Mucosa of descending colon (tissue), 3 donors: Measurements from ENCODE around the gene DENND5B. TPM values are rescaled to one million over a fixed set of nuclear protein-coding genes. Genes with fewer than 3 reads are reported as not detected.
"Not testable (repeated sequence)": the region's sequence is repeated elsewhere in the genome, so short reads cannot be mapped to it uniquely, and the experiment has no call there.

ENCODE experiments used
- ATAC-seq: fragments of 200-7000 bp; cut with Tn5 transposase; one replicate; pipeline ENCODE4 v1.9.1; 2020; ENCODE audit warnings: mild to moderate bottlenecking, moderate library complexity
- DNase-seq, 3 donors: peaks; one replicate each; pipeline ENCODE4 v3.0.0-alpha.2; 2020
- H3K36me3 ChIP-seq: fragments of 200-600 bp; one replicate; pipeline ENCODE4 v1.8.0; 2021; ENCODE audit warnings: low read depth, mild to moderate bottlenecking
- H3K4me1 ChIP-seq: fragments of 200-600 bp; one replicate; pipeline ENCODE4 v1.8.0; 2021; ENCODE audit warnings: low read depth, mild to moderate bottlenecking
- H3K4me3 ChIP-seq: fragments of 200-600 bp; one replicate; pipeline ENCODE4 v1.8.0; 2021; ENCODE audit warnings: mild to moderate bottlenecking
- H3K9me3 ChIP-seq: fragments of 200-600 bp; one replicate; pipeline ENCODE4 v1.8.0; 2021; ENCODE audit warnings: mild to moderate bottlenecking
- CTCF ChIP-seq: fragments of 200-600 bp; IDR thresholded peaks from one replicate; pipeline ENCODE4 v1.8.0; 2022; ENCODE audit warnings: antibody characterized with exemption, mild to moderate bottlenecking
- intact Hi-C, 2 donors: fragments of 100-400 bp; cut with DNase I in 1 of 2; cut with micrococcal nuclease in 1 of 2; formaldehyde crosslinking; loops; one replicate each; pipeline versions ENCODE4 v1.11.0 to v1.11.1; 2022; cut with DNase I, micrococcal nuclease
- total RNA-seq, 3 donors: library from RNA; stranded (reverse); fragmentation: NEBNext Ultra II Directional in 2 of 3; extraction: Animal tissue kit (Norgen Biotek cat#: 25700) in 2 of 3; gene quantifications; one replicate each; pipeline versions ENCODE4 v1.2.1 to v1.2.4, GENCODE V29; 2021 to 2023
- donor health status: DM: no; HTN: no; CAD: no; lungs with moderate emphysema.
- donor health status: DM: no; HTN: no; CAD: no.
- donor health status: DM: no; HTN: yes; CAD: no.

The DENND5B gene
- total RNA-seq, 3 donors from 2014 or later = 10.4 to 20.3 (median 12.8) TPM

GRCh38 chr12:31508436-31509150 lies 82.3 kb downstream of the DENND5B start:
- H3K36me3 ChIP-seq = no peaks in the 10 kb centered on the region
- intact Hi-C loops = no loop called here
- H3K9me3 ChIP-seq = no peaks in the 10 kb centered on the region
- no peaks in the 10 kb centered on the region for H3K4me1 ChIP-seq
- no peak overlapping the region for H3K4me3 ChIP-seq
- no peak for TF ChIP-seq CTCF
- DNase-seq = no peak
- ATAC-seq = no peak

GRCh38 chr12:31507966-31508365 lies 83.0 kb downstream of the DENND5B start:
- H3K9me3 ChIP-seq = no peaks in the 10 kb centered on the region
- DNase-seq (no peak), ATAC-seq (no peak)
- no peaks in the 10 kb centered on the region for H3K36me3 ChIP-seq
- no peak overlapping the region for H3K4me3 ChIP-seq
- intact Hi-C loops = no loop called here
- no peaks in the 10 kb centered on the region for H3K4me1 ChIP-seq
- TF ChIP-seq CTCF = no peak

- intact Hi-C loops = no loop called here
- DNase-seq (no peak), ATAC-seq (no peak)
- Histone ChIP-seq H3K4me1 (no peaks in the 10 kb centered on the region), H3K4me3 (no peak overlapping the region), H3K9me3 (no peaks in the 10 kb centered on the region), H3K36me3 (no peaks in the 10 kb centered on the region)
- no peak for TF ChIP-seq CTCF
Measured at GRCh38 chr12:31506515-31507306, 84.2 kb downstream of the DENND5B start.

- Histone ChIP-seq H3K9me3 (no peaks in the 10 kb centered on the region), H3K4me1 (no peaks in the 10 kb centered on the region), H3K36me3 (no peaks in the 10 kb centered on the region), H3K4me3 (no peak overlapping the region)
- DNase-seq (no peak), ATAC-seq (no peak)
- intact Hi-C loops = no loop called here
- TF ChIP-seq CTCF = no peak
Measured at GRCh38 chr12:31504625-31505222, 86.2 kb downstream of the DENND5B start.

GRCh38 chr12:31501014-31501413 lies 89.9 kb downstream of the DENND5B start:
- H3K36me3 ChIP-seq, ATAC-seq, H3K9me3 ChIP-seq, DNase-seq, H3K4me1 ChIP-seq, H3K4me3 ChIP-seq, intact Hi-C loops: not testable (repeated sequence)

GRCh38 chr12:31499567-31499966 lies 91.4 kb downstream of the DENND5B start:
- H3K9me3 ChIP-seq = no peaks in the 10 kb centered on the region
- TF ChIP-seq CTCF = no peak
- H3K4me3 ChIP-seq = no peak overlapping the region
- intact Hi-C loops = no loop called here
- no peak for ATAC-seq
- no peaks in the 10 kb centered on the region for H3K4me1 ChIP-seq
- DNase-seq = no peak
- H3K36me3 ChIP-seq = no peaks in the 10 kb centered on the region
